SKM-1 (cell line): ENCODE measurements around the gene SERTAD4.

Source experiments
- DNase-seq: peaks from one replicate; lab custom pipeline; 2025; ENCODE audit not compliant: unreplicated experiment; lab: John Stamatoyannopoulos, UW

Gene SERTAD4

GRCh38 chr1:210231846-210232510 is 618 bp upstream of the SERTAD4 start:
- DNase-seq: no peak

- no peak for DNase-seq
Measured at GRCh38 chr1:210233216-210233494, 559 bp downstream of the SERTAD4 start.

- no peak for DNase-seq
Measured at GRCh38 chr1:210233495-210234328, 1.1 kb downstream of the SERTAD4 start.

- no peak for DNase-seq
Measured at GRCh38 chr1:210234329-210234757, 1.7 kb downstream of the SERTAD4 start.

GRCh38 chr1:210235363-210236053 is 2.9 kb downstream of the SERTAD4 start:
- no peak for DNase-seq

GRCh38 chr1:210236386-210236839 is 3.8 kb downstream of the SERTAD4 start:
- DNase-seq: no peak

- no peak for DNase-seq
Measured at GRCh38 chr1:210236840-210237409, 4.3 kb downstream of the SERTAD4 start.

- no peak for DNase-seq
Measured at GRCh38 chr1:210237479-210237878, 4.9 kb downstream of the SERTAD4 start.

- no peak for DNase-seq
Measured at GRCh38 chr1:210237981-210238380, 5.4 kb downstream of the SERTAD4 start.

- no peak for DNase-seq
Measured at GRCh38 chr1:210239349-210240111, 6.9 kb downstream of the SERTAD4 start.

- DNase-seq: no peak
Measured at GRCh38 chr1:210241121-210241520, 8.5 kb downstream of the SERTAD4 start.

GRCh38 chr1:210244746-210245367 is 12.3 kb downstream of the SERTAD4 start:
- DNase-seq: no peak

- no peak for DNase-seq
Measured at GRCh38 chr1:210246447-210246846, 13.9 kb downstream of the SERTAD4 start.

GRCh38 chr1:210248341-210248740 is 15.7 kb downstream of the SERTAD4 start:
- DNase-seq: no peak

GRCh38 chr1:210250665-210250997 is 18.0 kb downstream of the SERTAD4 start:
- DNase-seq: no peak

- no peak for DNase-seq
Measured at GRCh38 chr1:210250998-210251679, 18.5 kb downstream of the SERTAD4 start.

GRCh38 chr1:210251680-210252490 is 19.3 kb downstream of the SERTAD4 start:
- DNase-seq: no peak

GRCh38 chr1:210252621-210253051 is 20.0 kb downstream of the SERTAD4 start:
- DNase-seq: no peak

- no peak for DNase-seq
Measured at GRCh38 chr1:210254298-210254697, 21.7 kb downstream of the SERTAD4 start.
